ENCODE measurements around the gene CORIN. TPM values are rescaled to one million over a fixed set of nuclear protein-coding genes. Genes with fewer than 3 reads are reported as not detected.

CORIN gene
- total RNA-seq, 2 donors from 2014 or later = 0.15 to 0.50 TPM

DNA sequence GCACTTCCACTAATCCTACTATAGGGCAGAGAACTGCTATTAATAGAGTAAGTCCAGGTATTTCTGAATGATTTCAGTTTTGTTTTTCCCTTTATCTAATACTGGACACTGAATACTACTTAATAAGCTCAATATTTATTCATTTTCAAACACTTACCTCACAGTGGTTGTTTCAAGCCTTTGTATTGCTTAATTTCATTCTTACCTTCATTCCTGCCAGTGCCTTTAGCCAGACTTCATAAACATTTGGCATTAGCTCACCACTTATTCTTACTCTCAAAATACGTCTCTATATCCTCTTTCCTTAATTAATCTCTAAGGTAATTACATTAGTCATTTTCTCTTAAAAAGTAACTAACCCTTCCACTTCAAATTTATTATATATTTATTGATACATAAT is 18.8 kb upstream of the CORIN start:
- Histone ChIP-seq H3K27me3 (no peaks in the 10 kb centered on the region), H3K27ac (no peak overlapping the region), H3K36me3 (no peaks in the 10 kb centered on the region), H3K4me3 (no peak overlapping the region), H3K9ac (ENCODE audit: low read depth in 2 of 2, low read length in 2 of 2) (no peak overlapping the region), H3K9me3 (no peaks in the 10 kb centered on the region), H3K4me1 (no peaks in the 10 kb centered on the region)
- intact Hi-C loops (cut with DNase I) = no loop called here
- TF ChIP-seq, protein P1, sequence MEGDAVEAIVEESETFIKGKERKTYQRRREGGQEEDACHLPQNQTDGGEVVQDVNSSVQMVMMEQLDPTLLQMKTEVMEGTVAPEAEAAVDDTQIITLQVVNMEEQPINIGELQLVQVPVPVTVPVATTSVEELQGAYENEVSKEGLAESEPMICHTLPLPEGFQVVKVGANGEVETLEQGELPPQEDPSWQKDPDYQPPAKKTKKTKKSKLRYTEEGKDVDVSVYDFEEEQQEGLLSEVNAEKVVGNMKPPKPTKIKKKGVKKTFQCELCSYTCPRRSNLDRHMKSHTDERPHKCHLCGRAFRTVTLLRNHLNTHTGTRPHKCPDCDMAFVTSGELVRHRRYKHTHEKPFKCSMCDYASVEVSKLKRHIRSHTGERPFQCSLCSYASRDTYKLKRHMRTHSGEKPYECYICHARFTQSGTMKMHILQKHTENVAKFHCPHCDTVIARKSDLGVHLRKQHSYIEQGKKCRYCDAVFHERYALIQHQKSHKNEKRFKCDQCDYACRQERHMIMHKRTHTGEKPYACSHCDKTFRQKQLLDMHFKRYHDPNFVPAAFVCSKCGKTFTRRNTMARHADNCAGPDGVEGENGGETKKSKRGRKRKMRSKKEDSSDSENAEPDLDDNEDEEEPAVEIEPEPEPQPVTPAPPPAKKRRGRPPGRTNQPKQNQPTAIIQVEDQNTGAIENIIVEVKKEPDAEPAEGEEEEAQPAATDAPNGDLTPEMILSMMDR (IDR thresholded peaks at IDR 0.05) = no peak
- DNase-seq = no peak

DNA sequence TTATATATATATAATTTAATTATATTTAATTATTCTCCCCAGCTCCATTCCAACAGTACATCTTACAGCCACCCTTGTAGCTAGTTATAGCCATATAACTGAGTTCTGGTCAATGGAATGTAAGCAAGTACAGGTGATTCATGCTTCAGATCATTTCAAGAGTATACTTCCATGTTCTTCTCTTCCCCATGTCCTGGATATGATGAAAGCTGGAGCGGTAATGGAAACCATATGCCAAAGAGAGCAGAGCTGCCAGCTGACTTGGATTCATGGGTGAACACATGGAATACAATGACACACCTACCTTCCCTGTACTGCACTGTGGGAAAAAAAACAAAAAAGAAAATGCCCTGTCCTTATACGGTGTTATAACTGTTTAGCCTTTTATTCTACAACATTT is 17.5 kb upstream of the CORIN start:
- no peaks in the 10 kb centered on the region for H3K36me3 ChIP-seq
- H3K4me1 ChIP-seq = no peaks in the 10 kb centered on the region
- H3K4me3 ChIP-seq = no peak overlapping the region
- no peak overlapping the region for H3K27ac ChIP-seq
- TF ChIP-seq, protein P1 (IDR thresholded peaks at IDR 0.05) = no peak
- no peaks in the 10 kb centered on the region for H3K9me3 ChIP-seq
- intact Hi-C loops (cut with DNase I) = no loop called here
- DNase-seq = no peak
- no peak overlapping the region for H3K9ac ChIP-seq (ENCODE audit: low read depth in 2 of 2, low read length in 2 of 2)
- no peaks in the 10 kb centered on the region for H3K27me3 ChIP-seq

DNA sequence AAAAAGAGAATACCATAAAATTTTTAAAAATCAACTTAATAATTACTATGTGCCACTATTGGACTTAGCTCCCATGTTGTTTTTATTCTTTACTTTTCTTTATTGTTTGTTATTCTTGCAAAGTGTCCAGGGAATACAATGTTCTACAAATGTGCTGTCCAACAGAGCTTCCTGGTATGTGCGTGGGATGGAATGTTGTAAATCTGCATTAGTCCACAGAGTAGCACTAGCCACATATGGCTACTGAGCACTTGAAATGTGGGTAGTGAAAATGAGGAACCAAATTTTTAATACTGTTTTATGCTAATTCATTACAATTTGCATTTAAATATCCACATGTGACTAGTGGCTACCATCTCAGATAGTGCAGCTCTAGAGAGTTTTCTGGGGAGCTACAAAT is 14.3 kb upstream of the CORIN start:
- Histone ChIP-seq H3K27ac (no peak overlapping the region), H3K9ac (ENCODE audit: low read depth in 2 of 2, low read length in 2 of 2) (no peak overlapping the region)
- intact Hi-C loops (cut with DNase I) = no loop called here

DNA sequence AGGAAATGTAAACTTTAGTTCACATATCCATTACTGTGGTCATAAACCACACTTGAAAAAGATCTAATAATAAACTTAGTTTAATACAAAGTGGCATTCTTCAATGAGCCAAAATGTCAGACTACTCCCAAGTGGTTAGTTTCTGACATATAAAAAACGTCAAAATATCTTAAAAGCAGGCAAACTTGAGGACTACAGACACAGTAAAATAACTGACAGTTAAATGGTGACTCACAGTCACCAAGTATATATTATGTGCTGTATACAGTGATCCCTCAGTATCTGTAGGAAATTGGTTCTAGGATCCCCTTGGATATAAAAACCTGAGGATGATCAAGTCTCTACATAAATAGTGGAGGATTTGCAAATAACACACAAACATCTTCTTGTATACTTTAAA is 11.6 kb upstream of the CORIN start:
- no peak overlapping the region for H3K4me3 ChIP-seq
- TF ChIP-seq, protein P1 (IDR thresholded peaks at IDR 0.05) = no peak
- no peaks in the 10 kb centered on the region for H3K4me1 ChIP-seq
- DNase-seq = no peak
- H3K9ac ChIP-seq (ENCODE audit: low read depth in 2 of 2, low read length in 2 of 2) = no peak overlapping the region
- no peaks in the 10 kb centered on the region for H3K27me3 ChIP-seq
- H3K27ac ChIP-seq = no peak overlapping the region
- no peaks in the 10 kb centered on the region for H3K9me3 ChIP-seq
- H3K36me3 ChIP-seq = no peaks in the 10 kb centered on the region
- intact Hi-C loops (cut with DNase I) = no loop called here

More for the DNA sequence above, 14.3 kb upstream of the CORIN start:
- Histone ChIP-seq H3K9me3 (no peaks in the 10 kb centered on the region), H3K4me3 (no peak overlapping the region), H3K27me3 (no peaks in the 10 kb centered on the region), H3K36me3 (no peaks in the 10 kb centered on the region), H3K4me1 (no peaks in the 10 kb centered on the region)
- TF ChIP-seq, protein P1 (IDR thresholded peaks at IDR 0.05) = no peak
- no peak for DNase-seq

DNA sequence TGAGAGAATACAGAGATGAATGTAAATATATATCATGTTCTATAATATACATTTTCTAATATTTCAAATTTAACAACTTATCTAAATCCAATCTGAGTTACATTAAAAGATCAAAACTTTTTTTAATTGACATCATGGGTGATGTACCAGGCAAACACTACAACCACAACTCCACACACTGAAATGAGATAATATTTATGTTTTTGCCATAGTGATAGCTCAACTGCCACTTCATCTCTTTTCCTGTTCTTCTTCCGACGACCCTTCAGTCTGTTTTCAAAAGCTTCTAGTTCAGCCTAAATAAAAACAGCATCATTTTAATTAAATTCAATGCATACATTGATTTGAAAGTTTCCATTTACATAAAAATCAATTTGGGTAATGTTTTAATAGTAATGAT is 10.2 kb upstream of the CORIN start:
- H3K4me1 ChIP-seq = no peaks in the 10 kb centered on the region
- DNase-seq = no peak
- TF ChIP-seq, protein P1 (IDR thresholded peaks at IDR 0.05) = no peak
- H3K9ac ChIP-seq (ENCODE audit: low read depth in 2 of 2, low read length in 2 of 2) = no peak overlapping the region
- no peak overlapping the region for H3K4me3 ChIP-seq
- no peaks in the 10 kb centered on the region for H3K36me3 ChIP-seq
- H3K9me3 ChIP-seq = no peaks in the 10 kb centered on the region
- no peak overlapping the region for H3K27ac ChIP-seq
- intact Hi-C loops (cut with DNase I) = no loop called here
- H3K27me3 ChIP-seq = no peaks in the 10 kb centered on the region

DNA sequence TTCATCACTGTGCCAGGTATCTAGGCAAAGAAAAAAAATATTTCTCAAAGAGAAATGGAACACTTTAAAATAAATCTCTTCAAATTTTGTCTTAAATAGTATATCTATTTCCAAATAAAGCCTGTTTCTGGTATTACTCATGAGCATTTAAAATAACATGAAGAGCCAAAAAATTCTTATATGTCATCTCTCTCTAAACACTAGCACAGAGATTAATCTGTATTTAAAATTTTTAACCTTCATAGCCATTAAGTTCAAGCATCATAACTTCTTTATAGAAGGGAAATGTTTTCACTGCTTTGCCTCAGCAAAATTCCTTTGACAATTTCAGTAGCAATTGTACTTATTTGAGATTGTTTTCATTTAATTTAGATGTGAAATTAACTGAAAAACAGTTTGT is 5.1 kb upstream of the CORIN start:
- Histone ChIP-seq H3K4me1 (no peaks in the 10 kb centered on the region), H3K9ac (ENCODE audit: low read depth in 2 of 2, low read length in 2 of 2) (no peak overlapping the region), H3K9me3 (no peaks in the 10 kb centered on the region), H3K27ac (no peak overlapping the region), H3K36me3 (no peaks in the 10 kb centered on the region), H3K27me3 (no peaks in the 10 kb centered on the region), H3K4me3 (no peak overlapping the region)
- no peak for DNase-seq
- TF ChIP-seq, protein P1 (IDR thresholded peaks at IDR 0.05) = no peak
- intact Hi-C loops (cut with DNase I) = no loop called here

All from colonic mucosa (tissue), 4 donors.